Mucosa of rectum (tissue), 2 donors: Measurements from ENCODE around the gene FYB1.

Experiments used
- H3K27ac ChIP-seq, 2 donors: one replicate each; pipeline ENCODE4 v1.7.0; 2013; ENCODE audit warnings: inconsistent platforms in 2 of 2, low read depth in 2 of 2, low read length in 2 of 2
- H3K27me3 ChIP-seq, 2 donors: one replicate each; pipeline ENCODE4 v1.7.0; 2013; ENCODE audit warnings: low read length in 2 of 2; ENCODE audit not compliant: control insufficient read depth in 2 of 2, insufficient read depth in 2 of 2
- H3K36me3 ChIP-seq, 2 donors: one replicate each; pipeline ENCODE4 v1.7.0; 2013; ENCODE audit warnings: low read length in 2 of 2; ENCODE audit not compliant: control insufficient read depth in 2 of 2, insufficient read depth in 2 of 2
- H3K4me1 ChIP-seq, 2 donors: one replicate each; pipeline ENCODE4 v1.7.0; 2013; ENCODE audit warnings: low read length in 2 of 2, mild to moderate bottlenecking in 1 of 2; ENCODE audit not compliant: control insufficient read depth in 2 of 2, insufficient read depth in 2 of 2
- H3K4me3 ChIP-seq, 2 donors: one replicate each; pipeline ENCODE4 v1.7.0; 2013; ENCODE audit warnings: low read length in 2 of 2
- H3K9ac ChIP-seq, 2 donors: one replicate each; pipeline ENCODE4 v1.7.0; 2013; ENCODE audit warnings: low read length in 2 of 2, low read depth in 1 of 2, mild to moderate bottlenecking in 1 of 2
- H3K9me3 ChIP-seq, 2 donors: one replicate each; pipeline ENCODE4 v1.7.0; 2013; ENCODE audit warnings: low read length in 2 of 2; ENCODE audit not compliant: control insufficient read depth in 2 of 2
- donor health status: healthy.
- donor health status: Normal muscosa, but diverticular disease.

Gene FYB1, protein sequence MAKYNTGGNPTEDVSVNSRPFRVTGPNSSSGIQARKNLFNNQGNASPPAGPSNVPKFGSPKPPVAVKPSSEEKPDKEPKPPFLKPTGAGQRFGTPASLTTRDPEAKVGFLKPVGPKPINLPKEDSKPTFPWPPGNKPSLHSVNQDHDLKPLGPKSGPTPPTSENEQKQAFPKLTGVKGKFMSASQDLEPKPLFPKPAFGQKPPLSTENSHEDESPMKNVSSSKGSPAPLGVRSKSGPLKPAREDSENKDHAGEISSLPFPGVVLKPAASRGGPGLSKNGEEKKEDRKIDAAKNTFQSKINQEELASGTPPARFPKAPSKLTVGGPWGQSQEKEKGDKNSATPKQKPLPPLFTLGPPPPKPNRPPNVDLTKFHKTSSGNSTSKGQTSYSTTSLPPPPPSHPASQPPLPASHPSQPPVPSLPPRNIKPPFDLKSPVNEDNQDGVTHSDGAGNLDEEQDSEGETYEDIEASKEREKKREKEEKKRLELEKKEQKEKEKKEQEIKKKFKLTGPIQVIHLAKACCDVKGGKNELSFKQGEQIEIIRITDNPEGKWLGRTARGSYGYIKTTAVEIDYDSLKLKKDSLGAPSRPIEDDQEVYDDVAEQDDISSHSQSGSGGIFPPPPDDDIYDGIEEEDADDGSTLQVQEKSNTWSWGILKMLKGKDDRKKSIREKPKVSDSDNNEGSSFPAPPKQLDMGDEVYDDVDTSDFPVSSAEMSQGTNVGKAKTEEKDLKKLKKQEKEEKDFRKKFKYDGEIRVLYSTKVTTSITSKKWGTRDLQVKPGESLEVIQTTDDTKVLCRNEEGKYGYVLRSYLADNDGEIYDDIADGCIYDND

DNA sequence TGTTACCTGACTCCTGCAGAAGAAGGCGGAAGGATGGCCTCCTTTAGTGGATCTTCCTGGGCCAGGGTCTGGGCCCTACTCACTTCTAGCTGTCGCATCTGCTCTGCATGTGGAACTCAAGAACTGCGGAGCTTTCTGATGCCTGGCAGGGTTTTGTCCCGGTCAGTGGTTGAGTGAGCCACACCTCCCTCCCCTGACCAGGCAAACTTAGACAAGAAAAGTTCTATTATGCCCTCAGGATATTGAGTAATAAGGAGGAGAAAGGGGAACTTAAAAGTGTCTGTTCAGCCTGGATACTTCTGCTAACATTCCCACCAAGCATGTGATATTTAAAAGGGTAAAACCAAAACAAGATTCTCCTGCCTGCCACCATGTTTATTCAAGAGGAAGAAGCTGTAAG lies at the start of gene FYB1:
FYB1 (minus strand) TSS at position 127 of the 400 bp plus-strand sequence. CDS start 16,603 bp downstream, outside the sequence.
- peak within 1 kb of the TSS; percentile 13 for H3K27ac ChIP-seq
- H3K4me1 ChIP-seq = peaks cover 0 to 12% of the 10 kb centered on the region in 2 donors
- no peaks in the 10 kb centered on the region for H3K36me3 ChIP-seq
- no peak within 1 kb of the TSS for H3K9ac ChIP-seq
- peak within 1 kb of the TSS in 1 of 2 donors; percentile 5 for H3K4me3 ChIP-seq
- no peaks in the 10 kb centered on the region for H3K9me3 ChIP-seq
- H3K27me3 ChIP-seq = no peaks in the 10 kb centered on the region

DNA sequence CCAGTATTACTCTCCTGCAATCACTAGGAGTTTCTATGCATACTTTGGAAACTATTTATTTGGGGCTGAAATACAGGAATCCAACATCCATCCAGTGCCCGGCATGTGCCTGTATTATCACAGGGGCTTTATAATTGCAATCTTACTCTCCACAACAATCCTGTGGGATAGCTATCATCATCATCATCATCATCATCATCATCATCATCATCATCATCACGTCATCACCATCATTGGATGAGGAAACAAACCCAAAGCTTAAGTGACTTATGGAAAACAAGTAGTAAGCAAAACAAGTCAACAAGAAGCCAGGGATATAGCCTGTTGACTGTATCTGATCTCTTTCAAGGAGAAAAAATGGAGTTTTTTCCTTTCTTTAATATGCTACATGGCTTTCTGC lies 47.8 kb upstream of the FYB1 start:
- H3K4me3 ChIP-seq = no peak overlapping the region
- H3K4me1 ChIP-seq = peaks cover 0 to 4% of the 10 kb centered on the region in 2 donors
- no peaks in the 10 kb centered on the region for H3K9me3 ChIP-seq
- no peak overlapping the region for H3K27ac ChIP-seq
- H3K36me3 ChIP-seq = no peaks in the 10 kb centered on the region
- no peak overlapping the region for H3K9ac ChIP-seq
- no peaks in the 10 kb centered on the region for H3K27me3 ChIP-seq

DNA sequence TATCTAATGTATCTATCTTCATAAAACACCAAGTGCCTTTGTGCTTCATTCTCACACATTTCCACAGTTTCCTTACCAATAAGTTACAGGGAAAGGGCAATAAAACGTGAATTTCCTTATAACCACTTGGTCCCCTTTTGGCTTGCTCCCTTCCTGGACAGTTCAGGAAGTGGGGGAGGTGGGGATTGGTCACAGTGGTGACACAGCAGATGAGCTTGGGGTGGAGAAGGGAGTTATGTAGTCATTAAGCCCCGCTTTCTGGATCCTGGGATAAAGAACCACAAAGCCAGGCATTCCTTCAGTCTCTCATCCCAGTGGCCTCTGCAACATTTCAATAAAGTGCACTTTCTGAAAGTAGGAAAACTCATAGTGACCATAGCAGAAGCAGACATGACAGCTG lies 47.1 kb upstream of the FYB1 start:
- Histone ChIP-seq H3K27me3 (no peaks in the 10 kb centered on the region), H3K9ac (no peak overlapping the region), H3K9me3 (no peaks in the 10 kb centered on the region), H3K4me3 (no peak overlapping the region), H3K36me3 (no peaks in the 10 kb centered on the region), H3K27ac (no peak overlapping the region), H3K4me1 (peaks cover 0 to 4% of the 10 kb centered on the region in 2 donors)

DNA sequence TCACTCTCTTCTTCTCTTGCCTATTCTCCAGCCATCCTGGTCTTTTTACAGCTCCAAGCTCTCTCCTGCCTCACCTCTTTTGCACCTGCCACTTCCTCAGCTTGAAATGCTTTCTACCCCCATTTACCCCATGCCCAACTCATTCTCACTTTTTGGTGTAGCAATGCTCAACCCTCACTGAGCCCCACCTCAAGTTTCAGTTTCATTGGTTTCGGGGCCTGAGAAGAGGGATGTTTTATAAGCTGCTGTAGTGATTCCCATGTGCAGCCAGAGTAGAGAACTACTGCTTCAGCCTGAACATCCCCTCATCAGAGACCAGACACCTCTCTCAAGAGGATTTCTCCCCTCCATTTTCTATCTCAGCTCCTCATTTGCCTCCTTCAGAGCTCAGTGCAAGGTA lies 45.2 kb upstream of the FYB1 start:
- no peaks in the 10 kb centered on the region for H3K9me3 ChIP-seq
- H3K9ac ChIP-seq = no peak overlapping the region
- no peaks in the 10 kb centered on the region for H3K27me3 ChIP-seq
- H3K4me3 ChIP-seq = no peak overlapping the region
- no peaks in the 10 kb centered on the region for H3K36me3 ChIP-seq
- H3K4me1 ChIP-seq = peaks cover 0 to 4% of the 10 kb centered on the region in 2 donors
- H3K27ac ChIP-seq = no peak overlapping the region

DNA sequence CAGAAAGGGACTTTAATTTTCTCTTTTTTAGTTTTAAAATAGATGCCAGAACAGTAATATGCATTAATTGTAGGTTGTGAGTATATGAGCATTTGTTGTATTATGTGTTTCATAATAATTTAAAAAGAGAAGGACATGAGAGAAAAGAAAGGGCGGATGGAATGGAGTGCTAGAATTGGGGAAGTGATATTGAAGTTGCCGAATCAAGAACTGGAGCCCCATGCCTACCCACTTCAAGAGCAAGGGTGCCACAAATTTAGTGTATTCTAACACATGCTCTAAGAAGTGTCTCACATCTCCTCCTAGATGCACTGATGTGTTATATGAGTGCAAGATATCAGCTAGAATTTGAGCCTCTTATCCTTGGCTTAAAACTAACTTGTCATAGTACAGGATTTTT lies 43.6 kb upstream of the FYB1 start:
- H3K27ac ChIP-seq = no peak overlapping the region
- H3K36me3 ChIP-seq = no peaks in the 10 kb centered on the region
- H3K4me1 ChIP-seq = peaks cover 0 to 4% of the 10 kb centered on the region in 2 donors
- no peaks in the 10 kb centered on the region for H3K27me3 ChIP-seq
- no peaks in the 10 kb centered on the region for H3K9me3 ChIP-seq
- H3K4me3 ChIP-seq = no peak overlapping the region
- H3K9ac ChIP-seq = no peak overlapping the region

DNA sequence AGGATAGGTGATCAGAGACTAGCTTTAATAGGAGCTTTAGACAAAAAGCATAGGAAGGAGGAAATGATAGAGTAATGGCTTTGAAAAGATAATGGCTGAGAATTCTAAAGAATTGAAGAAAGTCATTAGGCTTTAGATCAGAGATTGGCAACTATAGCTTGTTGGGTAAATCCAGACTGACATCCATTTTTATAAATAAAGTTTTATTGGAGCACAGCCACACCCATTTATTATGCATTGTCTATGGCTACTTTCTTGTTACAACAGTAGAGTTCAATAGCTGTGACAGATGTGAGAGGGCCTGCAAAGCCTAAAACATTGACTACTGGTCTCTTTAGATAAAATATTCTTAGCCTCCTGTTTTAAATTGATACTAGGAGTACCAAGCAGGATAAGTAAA lies 40.7 kb upstream of the FYB1 start:
- Histone ChIP-seq H3K27me3 (no peaks in the 10 kb centered on the region), H3K9ac (no peak overlapping the region), H3K4me1 (peaks cover 3 to 5% of the 10 kb centered on the region in 2 donors), H3K27ac (no peak overlapping the region), H3K9me3 (no peaks in the 10 kb centered on the region), H3K4me3 (no peak overlapping the region), H3K36me3 (no peaks in the 10 kb centered on the region)

DNA sequence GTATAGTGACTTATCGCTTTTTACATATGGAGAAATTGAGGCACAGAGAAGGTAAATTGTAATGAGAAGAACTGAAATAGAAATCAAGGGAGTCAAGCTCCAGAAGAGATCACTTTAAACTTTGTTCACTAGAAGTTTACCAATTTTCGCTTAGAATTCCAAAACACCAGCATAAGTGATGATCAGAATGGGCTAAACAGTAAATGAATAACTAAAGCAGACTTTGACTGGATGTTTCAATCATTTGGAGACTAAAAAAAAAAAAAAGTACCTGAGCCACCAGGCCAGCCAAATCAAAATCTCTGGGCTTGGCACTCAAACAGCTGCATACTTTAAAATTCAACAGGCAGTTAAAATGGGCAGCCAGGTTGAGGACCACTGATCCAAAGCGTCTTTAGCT lies 38.2 kb upstream of the FYB1 start:
- H3K36me3 ChIP-seq = no peaks in the 10 kb centered on the region

DNA sequence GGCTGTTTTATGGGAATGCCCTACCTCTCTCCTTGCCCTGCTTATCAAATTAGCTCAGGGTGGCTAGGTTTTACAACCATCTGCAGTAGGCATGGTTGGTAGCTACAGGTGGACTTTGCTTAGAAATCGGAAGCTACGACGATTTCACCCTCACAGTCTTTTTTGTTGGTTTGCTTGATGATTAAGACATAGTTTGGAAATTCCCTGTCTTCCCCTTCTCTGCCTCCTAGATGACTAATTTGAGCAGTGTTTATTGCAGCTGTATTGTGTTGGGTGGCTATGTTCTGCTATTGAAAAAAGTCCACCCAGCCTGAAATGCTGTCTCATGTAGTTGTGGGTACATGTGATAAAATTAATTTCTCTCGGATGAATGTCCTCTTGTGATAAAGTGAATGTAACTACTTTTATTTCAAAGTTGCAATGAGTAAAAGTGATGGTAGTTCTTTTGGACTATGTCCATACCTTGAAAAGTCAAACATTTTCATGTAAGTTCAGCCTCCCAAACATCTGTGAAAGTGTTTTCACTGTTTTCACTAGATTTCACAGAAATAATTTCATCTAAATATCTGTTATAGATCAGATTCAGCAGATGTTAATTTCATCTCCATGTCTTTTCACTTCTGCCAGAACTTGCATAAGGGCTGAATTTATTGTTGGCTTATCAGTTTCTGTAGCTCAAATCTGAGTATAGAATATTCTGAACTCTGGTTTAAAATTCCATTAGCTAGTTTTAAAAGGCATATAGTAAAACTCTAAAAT lies 37.3 kb upstream of the FYB1 start:
- no peaks in the 10 kb centered on the region for H3K36me3 ChIP-seq
- H3K4me1 ChIP-seq = peaks cover 3 to 5% of the 10 kb centered on the region in 2 donors
- H3K9ac ChIP-seq = no peak overlapping the region
- H3K4me3 ChIP-seq = peak overlapping the region; percentile 3 to 24
- no peak overlapping the region for H3K27ac ChIP-seq
- no peaks in the 10 kb centered on the region for H3K9me3 ChIP-seq
- no peaks in the 10 kb centered on the region for H3K27me3 ChIP-seq

More for the DNA sequence above, 38.2 kb upstream of the FYB1 start:
- Histone ChIP-seq H3K9me3 (no peaks in the 10 kb centered on the region), H3K4me1 (peaks cover 3 to 5% of the 10 kb centered on the region in 2 donors), H3K9ac (no peak overlapping the region), H3K27me3 (no peaks in the 10 kb centered on the region), H3K4me3 (no peak overlapping the region), H3K27ac (no peak overlapping the region)

DNA sequence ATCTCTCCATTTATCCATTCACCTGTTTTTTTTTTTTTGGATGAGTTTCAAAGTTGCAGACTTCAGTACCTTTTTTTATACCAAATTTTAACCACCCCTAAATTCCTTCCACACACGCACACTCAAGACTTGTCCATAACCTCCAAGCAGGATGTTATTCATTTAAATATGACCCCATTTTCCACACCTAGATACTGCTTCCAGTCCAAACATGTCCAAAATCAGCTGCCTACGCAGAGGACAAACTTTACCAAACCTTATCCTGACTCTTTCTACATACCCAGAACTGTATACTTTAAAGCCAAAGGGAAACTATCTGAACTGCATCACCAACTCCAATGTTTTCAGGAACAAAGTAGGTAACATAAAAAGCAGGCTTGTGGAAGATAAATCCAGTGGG lies 36.0 kb upstream of the FYB1 start:
- peaks cover 3 to 5% of the 10 kb centered on the region in 2 donors for H3K4me1 ChIP-seq
- H3K27ac ChIP-seq = no peak overlapping the region
- H3K9ac ChIP-seq = no peak overlapping the region
- no peaks in the 10 kb centered on the region for H3K27me3 ChIP-seq
- no peaks in the 10 kb centered on the region for H3K36me3 ChIP-seq
- no peak overlapping the region for H3K4me3 ChIP-seq
- no peaks in the 10 kb centered on the region for H3K9me3 ChIP-seq
